Caki2 (cell line): Measurements from ENCODE around the gene FIP1L1. TPM values are rescaled to one million over a fixed set of nuclear protein-coding genes. Genes with fewer than 3 reads are reported as not detected.
"Not testable (repeated sequence)": the region's sequence is repeated elsewhere in the genome, so short reads cannot be mapped to it uniquely, and the experiment has no call there.

Experiments used
- DNase-seq: peaks from one replicate; pipeline ENCODE4 v3.0.0-alpha.2; 2015; ENCODE audit warnings: low read depth
- in situ Hi-C: cut with HindIII; loops from 2 replicates; pipeline ENCODE4 v1.10.0; 2016; ENCODE audit warnings: low sequenced_read_pairs, low pct_unique_long_range_greater_than_20kb, mixed read lengths
- total RNA-seq: library from RNA; depleted of rRNA; stranded (reverse); fragments of >200 nt; shearing (Covaris generic); gene quantifications from 2 replicates; pipeline ENCODE4 v1.2.3, GENCODE V29; 2014; ENCODE audit warnings: low replicate concordance; rRNA removed

FIP1L1 gene
- total RNA-seq = 66.1 and 68.1 TPM in 2 replicates

GRCh38 chr4:53377319-53378170 is at the start of gene FIP1L1:
TSS of gene FIP1L1 (plus strand) at chr4:53377641. CDS start at chr4:53377839, 198 bp downstream.
- DNase-seq = peak; percentile 86
- in situ Hi-C loops = no loop called here

- DNase-seq, in situ Hi-C loops: not testable (repeated sequence)
Measured at GRCh38 chr4:53334916-53335315, 42.5 kb upstream of the FIP1L1 start.

- DNase-seq, in situ Hi-C loops: not testable (repeated sequence)
Measured at GRCh38 chr4:53340145-53340544, 37.3 kb upstream of the FIP1L1 start.

- in situ Hi-C loops, DNase-seq: not testable (repeated sequence)
Measured at GRCh38 chr4:53346392-53346791, 31.0 kb upstream of the FIP1L1 start.

GRCh38 chr4:53346920-53347852 is 30.3 kb upstream of the FIP1L1 start:
- DNase-seq = no peak
- in situ Hi-C loops = no loop called here

GRCh38 chr4:53348046-53348445 is 29.4 kb upstream of the FIP1L1 start:
- in situ Hi-C loops = no loop called here
- no peak for DNase-seq

GRCh38 chr4:53349091-53349491 is 28.4 kb upstream of the FIP1L1 start:
- in situ Hi-C loops = no loop called here
- DNase-seq = no peak

- in situ Hi-C loops = no loop called here
- DNase-seq = no peak
Measured at GRCh38 chr4:53354012-53354722, 23.3 kb upstream of the FIP1L1 start.

- in situ Hi-C loops = no loop called here
- no peak for DNase-seq
Measured at GRCh38 chr4:53355930-53356521, 21.4 kb upstream of the FIP1L1 start.

- in situ Hi-C loops = no loop called here
- no peak for DNase-seq
Measured at GRCh38 chr4:53361451-53361850, 16.0 kb upstream of the FIP1L1 start.

GRCh38 chr4:53362093-53362492 is 15.3 kb upstream of the FIP1L1 start:
- in situ Hi-C loops = no loop called here
- DNase-seq = no peak

- no peak for DNase-seq
- in situ Hi-C loops = no loop called here
Measured at GRCh38 chr4:53364624-53365023, 12.8 kb upstream of the FIP1L1 start.

GRCh38 chr4:53365121-53365485 is 12.3 kb upstream of the FIP1L1 start:
- in situ Hi-C loops = no loop called here
- DNase-seq = peak; percentile 8

GRCh38 chr4:53365486-53366300 is 11.7 kb upstream of the FIP1L1 start, which contains the start of gene SCFD2:
TSS of gene SCFD2 (minus strand) at chr4:53366061.
- in situ Hi-C loops = no loop called here

GRCh38 chr4:53366301-53366716 is 11.1 kb upstream of the FIP1L1 start:
- no peak for DNase-seq
- in situ Hi-C loops = no loop called here

More at GRCh38 chr4:53365486-53366300, 11.7 kb upstream of the FIP1L1 start, which contains the start of gene SCFD2:
- DNase-seq = peak; percentile 94

GRCh38 chr4:53367721-53368120 is 9.7 kb upstream of the FIP1L1 start:
- in situ Hi-C loops = no loop called here
- DNase-seq = no peak

- no peak for DNase-seq
- in situ Hi-C loops = no loop called here
Measured at GRCh38 chr4:53371049-53371448, 6.4 kb upstream of the FIP1L1 start.
